Measurements from ENCODE around the gene FBXL5.
A peak's percentile ranks its signal among the peaks of the same experiment; 100 is the strongest.

Gene FBXL5

GRCh38 chr4:15655223-15656037 is at the start of gene FBXL5:
Gene FBXL5, minus strand, starts transcription at chr4:15655357. Its CDS starts 70 bp downstream, at chr4:15655287.
- H3K4me3 ChIP-seq (ENCODE audit: low read depth, low read length): peak within 1 kb of the TSS; percentile 69
- peak; percentile 95 for DNase-seq (ENCODE audit: low read depth)
- no peak for TF ChIP-seq CTCF (IDR thresholded peaks at IDR 0.05; ENCODE audit: low read depth, low read length)
- peak; percentile 89 for TF ChIP-seq MYC (IDR thresholded peaks at IDR 0.05; ENCODE audit: low read depth, low read length)
- TF ChIP-seq POLR2A (IDR thresholded peaks at IDR 0.05; ENCODE audit: extremely low read depth, insufficient read length): peak; percentile 85
- peak; percentile 92 for TF ChIP-seq MAX (IDR thresholded peaks at IDR 0.05; ENCODE audit: low read depth, low read length)

- H3K4me3 ChIP-seq (ENCODE audit: low read depth, low read length): no peak overlapping the region
- DNase-seq (ENCODE audit: low read depth): no peak
- TF ChIP-seq MAX (IDR thresholded peaks at IDR 0.05; ENCODE audit: low read depth, low read length) (no peak), CTCF (IDR thresholded peaks at IDR 0.05; ENCODE audit: low read depth, low read length) (no peak), MYC (IDR thresholded peaks at IDR 0.05; ENCODE audit: low read depth, low read length) (no peak), POLR2A (IDR thresholded peaks at IDR 0.05; ENCODE audit: extremely low read depth, insufficient read length) (no peak)
These were observed 49.0 kb upstream of the FBXL5 start for GRCh38 chr4:15704129-15704528.

GRCh38 chr4:15703439-15703838 is 48.3 kb upstream of the FBXL5 start:
- H3K4me3 ChIP-seq (ENCODE audit: low read depth, low read length): no peak overlapping the region
- no peak for TF ChIP-seq MYC (IDR thresholded peaks at IDR 0.05; ENCODE audit: low read depth, low read length)
- no peak for TF ChIP-seq POLR2A (IDR thresholded peaks at IDR 0.05; ENCODE audit: extremely low read depth, insufficient read length)
- TF ChIP-seq CTCF (IDR thresholded peaks at IDR 0.05; ENCODE audit: low read depth, low read length): no peak
- DNase-seq (ENCODE audit: low read depth): no peak

GRCh38 chr4:15702941-15703403 is 47.8 kb upstream of the FBXL5 start, which contains the start of gene BST1:
Gene BST1, plus strand, starts transcription at chr4:15703065. Its CDS starts 80 bp downstream, at chr4:15703145.
- H3K4me3 ChIP-seq (ENCODE audit: low read depth, low read length): peak within 1 kb of the TSS; percentile 47
- DNase-seq (ENCODE audit: low read depth): peak; percentile 85
- no peak for TF ChIP-seq CTCF (IDR thresholded peaks at IDR 0.05; ENCODE audit: low read depth, low read length)
- TF ChIP-seq POLR2A (IDR thresholded peaks at IDR 0.05; ENCODE audit: extremely low read depth, insufficient read length): no peak

GRCh38 chr4:15696866-15697265 is 41.7 kb upstream of the FBXL5 start:
- TF ChIP-seq CTCF (IDR thresholded peaks at IDR 0.05; ENCODE audit: low read depth, low read length) (no peak), POLR2A (IDR thresholded peaks at IDR 0.05; ENCODE audit: extremely low read depth, insufficient read length) (no peak), MYC (IDR thresholded peaks at IDR 0.05; ENCODE audit: low read depth, low read length) (no peak), MAX (IDR thresholded peaks at IDR 0.05; ENCODE audit: low read depth, low read length) (no peak)

More at GRCh38 chr4:15696866-15697265, 41.7 kb upstream of the FBXL5 start:
- no peak for DNase-seq (ENCODE audit: low read depth)
- no peak overlapping the region for H3K4me3 ChIP-seq (ENCODE audit: low read depth, low read length)
